Measurements from ENCODE around the gene ME2.

The ME2 gene

GRCh38 chr18:50947899-50948298, 69.0 kb downstream of the ME2 start:
- H3K9me3 ChIP-seq (ENCODE audit: insufficient read depth, low read depth, low read length) = no peaks in the 10 kb centered on the region
- H3K4me3 ChIP-seq (ENCODE audit: low read length, poor library complexity, severe bottlenecking) = no peak overlapping the region
- H3K9me2 ChIP-seq (replicated peaks; ENCODE audit: low read depth, low read length) = no peaks in the 10 kb centered on the region
- no peaks in the 10 kb centered on the region for H3K79me2 ChIP-seq (ENCODE audit: insufficient read depth, low read length)
- peaks cover 16% of the 10 kb centered on the region; the same call in 1 of the 2 replicates for H3K36me3 ChIP-seq (ENCODE audit: insufficient read depth, low read length)
- H2AFZ ChIP-seq (ENCODE audit: low read length) = no peak overlapping the region
- TF ChIP-seq CTCF (conservative IDR thresholded peaks at IDR 0.05; ENCODE audit: low read length) (no peak), EZH2phosphoT487 (IDR thresholded peaks at IDR 0.05; ENCODE audit: borderline replicate concordance) (no peak)
- no peak overlapping the region for H3K9ac ChIP-seq (ENCODE audit: low read depth, low read length, poor library complexity, severe bottlenecking)
- H3K27me3 ChIP-seq (ENCODE audit: insufficient read depth, low read length, poor library complexity, severe bottlenecking) = no peaks in the 10 kb centered on the region
- H4K20me1 ChIP-seq (ENCODE audit: insufficient read depth, low read length, poor library complexity, severe bottlenecking) = no peaks in the 10 kb centered on the region
- H3F3A ChIP-seq (ENCODE audit: low read depth) = no peaks in the 10 kb centered on the region
- H3K4me2 ChIP-seq (ENCODE audit: low read depth, low read length, poor library complexity, severe bottlenecking) = no peak overlapping the region
- no peaks in the 10 kb centered on the region for H3K4me1 ChIP-seq (ENCODE audit: insufficient read depth, low read length, poor library complexity, severe bottlenecking)

DNA sequence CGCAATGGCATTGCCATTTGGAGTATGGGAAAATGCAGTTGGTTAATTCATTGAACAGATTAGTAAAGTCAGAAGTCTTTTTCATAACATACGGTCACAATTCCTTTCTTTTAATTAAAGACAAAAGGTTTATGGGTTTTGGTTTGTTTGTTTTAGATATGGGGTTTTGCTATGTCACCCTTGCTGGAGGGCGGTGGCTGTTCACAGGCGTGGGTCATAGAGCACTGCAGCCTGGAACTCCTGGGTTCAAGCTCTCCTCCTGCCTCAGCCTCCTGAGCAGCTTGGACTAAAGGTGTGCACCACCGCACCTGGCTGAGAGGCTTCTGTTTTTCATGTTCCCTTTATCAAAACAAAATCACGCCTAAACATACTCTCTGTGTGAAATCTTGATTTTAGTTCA, 70.3 kb downstream of the ME2 start:
- Histone ChIP-seq H3K27me3 (ENCODE audit: insufficient read depth, low read length, poor library complexity, severe bottlenecking) (no peaks in the 10 kb centered on the region), H2AFZ (ENCODE audit: low read length) (no peak overlapping the region), H3K4me1 (ENCODE audit: insufficient read depth, low read length, poor library complexity, severe bottlenecking) (no peaks in the 10 kb centered on the region), H3K9me3 (ENCODE audit: insufficient read depth, low read depth, low read length) (no peaks in the 10 kb centered on the region), H3K9me2 (replicated peaks; ENCODE audit: low read depth, low read length) (no peaks in the 10 kb centered on the region), H3K79me2 (ENCODE audit: insufficient read depth, low read length) (no peaks in the 10 kb centered on the region), H4K20me1 (ENCODE audit: insufficient read depth, low read length, poor library complexity, severe bottlenecking) (no peaks in the 10 kb centered on the region), H3K4me3 (ENCODE audit: low read length, poor library complexity, severe bottlenecking) (no peak overlapping the region), H3K36me3 (ENCODE audit: insufficient read depth, low read length) (peaks cover 7% of the 10 kb centered on the region; the same call in 1 of the 2 replicates), H3K4me2 (ENCODE audit: low read depth, low read length, poor library complexity, severe bottlenecking) (no peak overlapping the region), H3K9ac (ENCODE audit: low read depth, low read length, poor library complexity, severe bottlenecking) (no peak overlapping the region), H3F3A (ENCODE audit: low read depth) (no peaks in the 10 kb centered on the region)
- TF ChIP-seq EZH2phosphoT487 (IDR thresholded peaks at IDR 0.05; ENCODE audit: borderline replicate concordance) (no peak), CTCF (conservative IDR thresholded peaks at IDR 0.05; ENCODE audit: low read length) (no peak)

DNA sequence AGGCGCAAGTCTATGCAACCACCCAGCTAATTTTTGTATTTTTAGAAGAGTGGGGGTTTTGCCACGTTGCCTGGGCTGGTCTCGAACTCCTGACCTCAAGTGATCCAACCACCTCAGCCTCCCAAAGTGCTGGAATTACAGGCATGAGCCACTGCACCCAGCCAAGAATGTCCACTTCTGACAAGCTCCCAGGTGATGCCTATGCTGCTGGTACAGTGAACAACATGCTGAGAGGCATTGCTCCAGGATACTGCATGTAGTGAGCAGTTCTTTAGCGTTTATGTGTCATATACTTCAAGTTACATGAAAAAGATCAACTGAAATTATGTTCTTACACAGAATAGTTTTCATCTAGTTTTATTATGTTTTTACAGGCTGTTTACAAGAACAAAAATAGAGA, 71.7 kb downstream of the ME2 start:
- Histone ChIP-seq H2AFZ (ENCODE audit: low read length) (no peak overlapping the region), H3K4me1 (ENCODE audit: insufficient read depth, low read length, poor library complexity, severe bottlenecking) (no peaks in the 10 kb centered on the region)
- no peak for TF ChIP-seq EZH2phosphoT487 (IDR thresholded peaks at IDR 0.05; ENCODE audit: borderline replicate concordance)
- no peak for TF ChIP-seq CTCF (conservative IDR thresholded peaks at IDR 0.05; ENCODE audit: low read length)

More for the DNA sequence above, 71.7 kb downstream of the ME2 start:
- H3K4me2 ChIP-seq (ENCODE audit: low read depth, low read length, poor library complexity, severe bottlenecking) = no peak overlapping the region
- H3F3A ChIP-seq (ENCODE audit: low read depth) = no peaks in the 10 kb centered on the region
- no peaks in the 10 kb centered on the region for H3K9me2 ChIP-seq (replicated peaks; ENCODE audit: low read depth, low read length)
- H3K36me3 ChIP-seq (ENCODE audit: insufficient read depth, low read length) = peaks cover 7% of the 10 kb centered on the region; the same call in 1 of the 2 replicates
- no peaks in the 10 kb centered on the region for H3K79me2 ChIP-seq (ENCODE audit: insufficient read depth, low read length)
- H3K9me3 ChIP-seq (ENCODE audit: insufficient read depth, low read depth, low read length) = no peaks in the 10 kb centered on the region
- H4K20me1 ChIP-seq (ENCODE audit: insufficient read depth, low read length, poor library complexity, severe bottlenecking) = no peaks in the 10 kb centered on the region
- no peaks in the 10 kb centered on the region for H3K27me3 ChIP-seq (ENCODE audit: insufficient read depth, low read length, poor library complexity, severe bottlenecking)
- H3K4me3 ChIP-seq (ENCODE audit: low read length, poor library complexity, severe bottlenecking) = no peak overlapping the region
- H3K9ac ChIP-seq (ENCODE audit: low read depth, low read length, poor library complexity, severe bottlenecking) = no peak overlapping the region

Data from Loucy (cell line).